ENCODE results near the gene PCDHGA11.
A peak's percentile ranks its signal among the peaks of the same experiment; 100 is the strongest.

PCDHGA11 gene

GRCh38 chr5:141439411-141440141 is 18.7 kb downstream of the PCDHGA11 start:
- Histone ChIP-seq H3K4me3 (replicated peaks; ENCODE audit: low read depth, low read length) (no peak overlapping the region), H3K27me3 (replicated peaks; ENCODE audit: control insufficient read depth, insufficient read depth, low read length) (no peaks in the 10 kb centered on the region), H3K36me3 (ENCODE audit: control insufficient read depth, insufficient read depth, low read length) (no peaks in the 10 kb centered on the region)
- no peak for DNase-seq (ENCODE audit: extremely low read depth, insufficient read length)
- no peak for TF ChIP-seq CTCF (IDR thresholded peaks at IDR 0.05; ENCODE audit: insufficient read depth, low read length, poor library complexity, severe bottlenecking)

- H3K27me3 ChIP-seq (replicated peaks; ENCODE audit: control insufficient read depth, insufficient read depth, low read length), result no peaks in the 10 kb centered on the region
- DNase-seq (ENCODE audit: extremely low read depth, insufficient read length), result no peak
- H3K4me3 ChIP-seq (replicated peaks; ENCODE audit: low read depth, low read length), result no peak overlapping the region
- H3K36me3 ChIP-seq (ENCODE audit: control insufficient read depth, insufficient read depth, low read length), result no peaks in the 10 kb centered on the region
- no peak for TF ChIP-seq CTCF (IDR thresholded peaks at IDR 0.05; ENCODE audit: insufficient read depth, low read length, poor library complexity, severe bottlenecking)
Measured at GRCh38 chr5:141440341-141440740, 19.5 kb downstream of the PCDHGA11 start.

DNA sequence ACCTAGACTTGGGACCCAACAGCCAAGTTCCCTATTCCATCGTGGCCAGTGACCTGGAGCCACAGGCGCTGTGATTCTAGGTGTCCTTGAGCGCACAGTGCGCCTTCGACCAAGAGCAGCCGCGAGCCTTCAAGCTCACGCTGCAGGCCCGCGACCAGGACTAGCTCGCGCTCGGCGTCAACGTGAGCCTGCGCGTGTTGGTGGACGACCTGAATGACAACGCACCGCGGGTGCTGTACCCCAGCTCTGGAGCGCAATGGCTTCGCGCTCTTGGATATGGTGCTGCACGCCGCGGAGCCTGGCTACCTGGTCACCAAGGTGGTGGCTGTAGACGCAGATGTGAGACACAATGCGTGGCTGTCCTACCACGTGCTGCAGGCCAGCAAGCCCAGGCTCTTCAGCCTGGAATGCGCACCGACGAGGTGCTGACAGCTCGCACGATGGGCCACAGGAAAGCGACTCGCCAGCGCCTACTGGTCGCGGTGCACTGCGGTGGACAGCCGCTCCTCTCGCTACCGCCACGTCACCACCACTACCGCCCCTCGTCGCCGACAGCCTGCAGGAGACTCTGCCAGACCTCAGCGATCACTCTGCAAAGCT is 20.8 kb downstream of the PCDHGA11 start:
- no peaks in the 10 kb centered on the region for H3K36me3 ChIP-seq (ENCODE audit: control insufficient read depth, insufficient read depth, low read length)
- peak; percentile 5 for DNase-seq (ENCODE audit: extremely low read depth, insufficient read length)
- no peaks in the 10 kb centered on the region for H3K27me3 ChIP-seq (replicated peaks; ENCODE audit: control insufficient read depth, insufficient read depth, low read length)
- H3K4me3 ChIP-seq (replicated peaks; ENCODE audit: low read depth, low read length), result no peak overlapping the region
- TF ChIP-seq CTCF (IDR thresholded peaks at IDR 0.05; ENCODE audit: insufficient read depth, low read length, poor library complexity, severe bottlenecking), result no peak

DNA sequence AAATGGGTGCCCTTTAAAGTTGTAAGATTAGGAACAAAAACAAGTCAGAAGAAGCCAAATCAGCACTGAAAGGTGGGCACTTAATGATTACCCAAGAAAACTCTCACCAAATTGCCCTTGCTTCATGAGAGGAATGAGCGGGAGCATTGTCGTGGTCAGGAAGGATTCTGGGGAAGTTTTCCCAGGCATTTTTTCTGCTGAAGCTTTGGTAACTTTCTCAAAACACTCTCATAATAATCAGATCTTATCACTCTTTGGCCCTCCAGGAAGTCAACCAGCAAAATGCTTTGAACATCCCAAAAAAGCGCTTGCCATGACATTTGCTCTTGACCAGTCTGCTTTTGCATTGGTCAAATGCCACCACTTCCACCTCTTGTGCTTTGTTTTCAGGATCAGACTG is 44.5 kb downstream of the PCDHGA11 start:
- DNase-seq (ENCODE audit: extremely low read depth, insufficient read length), result no peak
- TF ChIP-seq CTCF (IDR thresholded peaks at IDR 0.05; ENCODE audit: insufficient read depth, low read length, poor library complexity, severe bottlenecking), result no peak
- Histone ChIP-seq H3K4me3 (replicated peaks; ENCODE audit: low read depth, low read length) (no peak overlapping the region), H3K36me3 (ENCODE audit: control insufficient read depth, insufficient read depth, low read length) (no peaks in the 10 kb centered on the region), H3K27me3 (replicated peaks; ENCODE audit: control insufficient read depth, insufficient read depth, low read length) (no peaks in the 10 kb centered on the region)
